Keratinocyte (primary cell): Measurements from ENCODE around the gene ETNK2. TPM values are rescaled to one million over a fixed set of nuclear protein-coding genes. Genes with fewer than 3 reads are reported as not detected.

ENCODE experiments used
- DNase-seq: peaks from one replicate; pipeline ENCODE4 v3.0.0-alpha.2; 2011; ENCODE audit warnings: low read depth, missing footprints, low spot score
- FAIRE-seq: peaks from 2 replicates; lab custom pipeline; 2011; peaks lifted over from hg19 to GRCh38; lab: Jason Lieb, UNC
- H2AFZ ChIP-seq: 2 replicates; pipeline ENCODE4 v1.6.0; 2012; ENCODE audit warnings: low read length, control low read depth, inconsistent platforms; ENCODE audit not compliant: control insufficient read depth
- H3K27ac ChIP-seq: 2 replicates; pipeline ENCODE4 v1.5.1; 2011; ENCODE audit warnings: low read length; ENCODE audit not compliant: control insufficient read depth, insufficient read depth
- H3K27me3 ChIP-seq: 3 replicates; pipeline ENCODE4 v1.6.0; 2011; ENCODE audit warnings: low read length; ENCODE audit not compliant: control insufficient read depth, insufficient read depth; ENCODE audit errors: extremely low read depth
- H3K36me3 ChIP-seq, 2 experiments: 2 replicates in 1 of 2; 3 replicates in 1 of 2; pipeline ENCODE4 v1.5.1; 2011; ENCODE audit warnings: low read length in 2 of 2, mild to moderate bottlenecking in 1 of 2; ENCODE audit not compliant: control insufficient read depth in 2 of 2, insufficient read depth in 2 of 2; ENCODE audit errors: extremely low read depth in 1 of 2
- H3K4me1 ChIP-seq: 3 replicates; pipeline ENCODE4 v1.5.1; 2011; ENCODE audit warnings: low read length; ENCODE audit not compliant: control insufficient read depth, insufficient read depth; ENCODE audit errors: extremely low read depth
- H3K4me2 ChIP-seq: 3 replicates; pipeline ENCODE4 v1.6.0; 2011; ENCODE audit warnings: low read depth, low read length; ENCODE audit not compliant: control insufficient read depth, insufficient read depth; ENCODE audit errors: extremely low read depth
- H3K4me3 ChIP-seq, 3 experiments: fragments of 200-600 bp in 1 of 3; sonication (generic) in 1 of 3; 2 replicates in 2 of 3; 3 replicates in 1 of 3; pipeline ENCODE4 v1.5.1; 2011 to 2016; ENCODE audit warnings: low read length in 3 of 3, mild to moderate bottlenecking in 3 of 3, control low read depth in 2 of 3, inconsistent platforms in 1 of 3, low read depth in 1 of 3, mixed read lengths in 1 of 3, mixed run types in 1 of 3, moderate library complexity in 1 of 3; ENCODE audit not compliant: control insufficient read depth in 2 of 3, insufficient read depth in 2 of 3; ENCODE audit errors: extremely low read depth in 1 of 3
- H3K79me2 ChIP-seq: 2 replicates; pipeline ENCODE4 v1.6.0; 2012; ENCODE audit warnings: low read length; ENCODE audit not compliant: control insufficient read depth, insufficient read depth
- H3K9ac ChIP-seq: 3 replicates; pipeline ENCODE4 v1.6.0; 2011; ENCODE audit warnings: low read length; ENCODE audit not compliant: control insufficient read depth, insufficient read depth; ENCODE audit errors: extremely low read depth
- H3K9me1 ChIP-seq: 3 replicates; pipeline ENCODE4 v1.6.0; 2011; ENCODE audit warnings: low read length; ENCODE audit not compliant: control insufficient read depth, insufficient read depth; ENCODE audit errors: extremely low read depth
- H3K9me3 ChIP-seq: 2 replicates; pipeline ENCODE4 v1.5.1; 2012; ENCODE audit warnings: low read depth, low read length; ENCODE audit not compliant: control insufficient read depth
- H4K20me1 ChIP-seq: 3 replicates; pipeline ENCODE4 v1.6.0; 2011; ENCODE audit warnings: low read length; ENCODE audit not compliant: control insufficient read depth, insufficient read depth; ENCODE audit errors: extremely low read depth
- EZH2 ChIP-seq: IDR thresholded peaks from one replicate; pipeline ENCODE4 v1.6.1; 2012; ENCODE audit warnings: inconsistent platforms, mild to moderate bottlenecking, low read length, moderate library complexity
- dilution Hi-C: fragments of 300-500 bp; cut with MboI; formaldehyde crosslinking; loops from one replicate; pipeline ENCODE4 v1.7.0; 2020; ENCODE audit warnings: low sequenced_read_pairs; ENCODE audit not compliant: extremely low pct_ligation_motif_present
- polyA plus RNA-seq, 5 experiments: library from polyadenylated mRNA; depleted of rRNA in 3 of 5; stranded (reverse) in 3 of 5; stranded (forward) in 1 of 5; unstranded in 1 of 5; fragments of >200 nt; gene quantifications; 1 replicate in 1 of 5; 2 replicates in 3 of 5; 3 replicates in 1 of 5; pipeline versions ENCODE4 v1.2.1 to v1.2.3, GENCODE V29; 2011 to 2012; ENCODE audit warnings: missing spikeins in 2 of 5, low read depth in 1 of 5, low replicate concordance in 1 of 5
- TF ChIP-seq, protein P1 (sequence below), 3 experiments: IDR thresholded peaks in 1 of 3; conservative IDR thresholded peaks in 1 of 3; optimal IDR thresholded peaks in 1 of 3; 2 replicates in 2 of 3; 3 replicates in 1 of 3; pipeline versions ENCODE3 to v1.5.1; 2011; ENCODE audit warnings: low read length in 3 of 3, mild to moderate bottlenecking in 3 of 3, moderate library complexity in 2 of 3, control low read depth in 1 of 3, inconsistent platforms in 1 of 3; ENCODE audit not compliant: insufficient read depth in 2 of 3; ENCODE audit errors: extremely low read depth in 1 of 3

Gene ETNK2
- polyA plus RNA-seq, 1 donor (not counting 4 experiments of a cell fraction or from before 2014, with no cell fraction given), result 18.4 TPM

DNA sequence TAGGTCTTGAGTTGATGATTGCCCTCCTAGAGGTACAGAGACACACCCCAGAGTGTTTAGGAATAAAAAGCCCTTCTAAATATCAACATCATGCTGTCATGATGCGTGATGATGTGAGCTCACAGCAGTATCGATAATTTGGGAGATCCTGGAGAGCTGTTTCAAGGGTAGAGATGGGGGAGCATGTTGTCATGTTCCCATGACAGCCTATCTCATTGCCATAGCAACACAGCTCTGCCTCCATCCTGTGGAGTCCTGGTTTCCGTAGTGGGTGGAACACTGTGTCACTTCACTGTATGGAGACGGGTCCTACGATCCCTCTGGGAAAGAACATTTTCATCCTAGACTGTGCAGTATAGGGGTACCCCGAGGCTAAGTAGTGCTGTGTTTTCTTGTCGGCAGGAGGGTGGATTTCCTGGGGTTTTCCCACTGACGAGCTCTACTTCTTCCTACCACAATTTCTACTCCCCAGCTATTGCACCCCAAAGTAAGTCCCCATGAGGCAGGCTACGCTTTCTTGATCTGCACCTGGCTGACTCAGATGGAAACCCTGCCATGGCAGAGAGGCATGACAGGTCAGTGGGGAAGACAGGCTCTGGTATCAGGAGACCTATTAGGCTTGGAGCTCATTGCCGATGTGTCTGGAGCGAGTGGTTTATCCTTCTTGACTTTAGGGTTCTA, 37.3 kb upstream of the ETNK2 start:
- no peak for FAIRE-seq

DNA sequence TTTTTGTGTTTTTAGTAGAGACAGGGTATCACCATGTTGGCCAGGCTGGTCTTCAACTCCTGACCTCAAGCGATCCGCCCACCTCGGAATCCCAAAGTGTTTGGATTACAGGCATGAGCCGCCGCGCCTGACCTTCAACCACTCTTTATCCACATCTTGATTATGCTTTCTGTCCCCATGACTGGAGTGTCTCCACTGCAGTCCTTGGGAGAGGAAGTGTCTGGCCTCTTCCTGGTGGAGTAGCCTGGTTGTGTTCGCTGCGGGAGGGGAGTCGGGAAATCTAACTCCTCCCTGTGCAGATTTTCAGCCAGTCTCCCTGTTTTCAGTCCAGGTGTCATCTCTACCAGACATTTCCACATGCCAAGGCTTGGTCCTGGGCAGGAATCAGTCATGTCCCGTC, 34.8 kb upstream of the ETNK2 start:
- peaks cover 3% of the 10 kb centered on the region for H3K4me1 ChIP-seq
- DNase-seq (no peak), FAIRE-seq (no peak)
- no peak overlapping the region for H3K9ac ChIP-seq
- no peaks in the 10 kb centered on the region for H3K9me3 ChIP-seq
- no peak overlapping the region for H3K27ac ChIP-seq
- no peak overlapping the region for H2AFZ ChIP-seq
- no peaks in the 10 kb centered on the region for H3K36me3 ChIP-seq
- no peaks in the 10 kb centered on the region for H3K9me1 ChIP-seq
- no peak overlapping the region for H3K4me2 ChIP-seq
- peaks cover 9% of the 10 kb centered on the region for H3K27me3 ChIP-seq
- dilution Hi-C loops, result no loop called here
- no peaks in the 10 kb centered on the region for H4K20me1 ChIP-seq
- H3K79me2 ChIP-seq, result no peaks in the 10 kb centered on the region
- no peak overlapping the region for H3K4me3 ChIP-seq
- no peak for TF ChIP-seq EZH2
- TF ChIP-seq, protein P1, sequence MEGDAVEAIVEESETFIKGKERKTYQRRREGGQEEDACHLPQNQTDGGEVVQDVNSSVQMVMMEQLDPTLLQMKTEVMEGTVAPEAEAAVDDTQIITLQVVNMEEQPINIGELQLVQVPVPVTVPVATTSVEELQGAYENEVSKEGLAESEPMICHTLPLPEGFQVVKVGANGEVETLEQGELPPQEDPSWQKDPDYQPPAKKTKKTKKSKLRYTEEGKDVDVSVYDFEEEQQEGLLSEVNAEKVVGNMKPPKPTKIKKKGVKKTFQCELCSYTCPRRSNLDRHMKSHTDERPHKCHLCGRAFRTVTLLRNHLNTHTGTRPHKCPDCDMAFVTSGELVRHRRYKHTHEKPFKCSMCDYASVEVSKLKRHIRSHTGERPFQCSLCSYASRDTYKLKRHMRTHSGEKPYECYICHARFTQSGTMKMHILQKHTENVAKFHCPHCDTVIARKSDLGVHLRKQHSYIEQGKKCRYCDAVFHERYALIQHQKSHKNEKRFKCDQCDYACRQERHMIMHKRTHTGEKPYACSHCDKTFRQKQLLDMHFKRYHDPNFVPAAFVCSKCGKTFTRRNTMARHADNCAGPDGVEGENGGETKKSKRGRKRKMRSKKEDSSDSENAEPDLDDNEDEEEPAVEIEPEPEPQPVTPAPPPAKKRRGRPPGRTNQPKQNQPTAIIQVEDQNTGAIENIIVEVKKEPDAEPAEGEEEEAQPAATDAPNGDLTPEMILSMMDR (optimal IDR thresholded peaks at IDR 0.05 in 1 of 3, IDR thresholded peaks at IDR 0.05 in 1 of 3, conservative IDR thresholded peaks at IDR 0.05 in 1 of 3; ENCODE audit: extremely low read depth in 1 of 3, insufficient read depth in 2 of 3, low read length in 3 of 3), result no peak

More for the DNA sequence above, 37.3 kb upstream of the ETNK2 start:
- DNase-seq, result no peak
- H3K27ac ChIP-seq, result no peak overlapping the region
- H3K4me2 ChIP-seq, result no peak overlapping the region
- dilution Hi-C loops, result no loop called here
- H3K36me3 ChIP-seq, result no peaks in the 10 kb centered on the region
- no peaks in the 10 kb centered on the region for H3K9me1 ChIP-seq
- TF ChIP-seq EZH2, result no peak
- TF ChIP-seq, protein P1 (optimal IDR thresholded peaks at IDR 0.05 in 1 of 3, IDR thresholded peaks at IDR 0.05 in 1 of 3, conservative IDR thresholded peaks at IDR 0.05 in 1 of 3; ENCODE audit: extremely low read depth in 1 of 3, insufficient read depth in 2 of 3, low read length in 3 of 3), result no peak
- no peaks in the 10 kb centered on the region for H3K79me2 ChIP-seq
- no peak overlapping the region for H2AFZ ChIP-seq
- H3K9me3 ChIP-seq, result no peaks in the 10 kb centered on the region
- no peak overlapping the region for H3K9ac ChIP-seq
- peaks cover 9% of the 10 kb centered on the region for H3K27me3 ChIP-seq
- H3K4me3 ChIP-seq, result no peak overlapping the region
- H4K20me1 ChIP-seq, result no peaks in the 10 kb centered on the region
- H3K4me1 ChIP-seq, result peaks cover 6% of the 10 kb centered on the region
